Esophagus muscularis mucosa (tissue), 4 donors: ENCODE measurements around the gene SCAMP2. TPM values are rescaled to one million over a fixed set of nuclear protein-coding genes. Genes with fewer than 3 reads are reported as not detected.

Source experiments
- DNase-seq: peaks from one replicate; pipeline ENCODE4 v3.0.0-alpha.2; 2017; ENCODE audit errors: extremely low spot score
- H3K27ac ChIP-seq, 4 donors: fragments of 200-600 bp; sonication (generic); replicated peaks in 1 of 4; 1 replicate in 3 of 4; 2 replicates in 1 of 4; pipeline ENCODE4 v1.5.1; 2016 to 2019; ENCODE audit warnings: mild to moderate bottlenecking in 1 of 4
- H3K27me3 ChIP-seq, 4 donors: fragments of 200-600 bp; sonication (generic); one replicate each; pipeline versions ENCODE4 v1.5.1 to v1.6.0; 2016 to 2019
- H3K36me3 ChIP-seq, 4 donors: fragments of 200-600 bp; sonication (generic); one replicate each; pipeline ENCODE4 v1.5.1; 2016 to 2019
- H3K4me1 ChIP-seq, 4 donors: fragments of 200-600 bp; sonication (generic); one replicate each; pipeline ENCODE4 v1.5.1; 2016 to 2019
- H3K4me3 ChIP-seq, 4 donors: fragments of 200-600 bp; sonication (generic); 1 replicate in 2 of 4; 2 replicates in 2 of 4; pipeline ENCODE4 v1.5.1; 2016 to 2019; ENCODE audit warnings: mild to moderate bottlenecking in 4 of 4, moderate library complexity in 1 of 4
- H3K9me3 ChIP-seq, 4 donors: fragments of 200-600 bp; sonication (generic); 1 replicate in 3 of 4; 2 replicates in 1 of 4; pipeline ENCODE4 v1.5.1; 2016 to 2019
- EP300 ChIP-seq: sonication (generic); formaldehyde crosslinking; IDR thresholded peaks from one replicate; pipeline ENCODE4 v1.6.1; 2017; ENCODE audit warnings: antibody characterized with exemption
- POLR2A ChIP-seq: fragments of 450-650 bp; IDR thresholded peaks from one replicate; pipeline ENCODE4 v1.6.1; 2017; ENCODE audit warnings: antibody characterized with exemption, moderate library complexity, mild to moderate bottlenecking, low read depth
- POLR2AphosphoS5 ChIP-seq, 2 donors: sonication (generic); formaldehyde crosslinking; IDR thresholded peaks; one replicate each; pipeline ENCODE4 v1.6.1; 2017; ENCODE audit warnings: antibody characterized with exemption in 2 of 2
- WGBS: methylation state at CpG from one replicate; pipeline ENCODE4 v1.1.5; 2018; 5-methylcytosine and 5-hydroxymethylcytosine counted together
- intact Hi-C: fragments of 100-400 bp; cut with DNase I; formaldehyde crosslinking; loops from one replicate; pipeline ENCODE4 v1.15.1; 2023
- total RNA-seq, 4 donors: library from RNA; depleted of rRNA; stranded (reverse); fragments of >200 nt; gene quantifications; one replicate each; pipeline versions ENCODE4 v1.1.0 to v1.2.1, GENCODE V29; 2016
- TF ChIP-seq, protein P1 (sequence below), 3 experiments: fragments of 200-600 bp in 2 of 3; fragments of 450-650 bp in 1 of 3; sonication (generic) in 2 of 3; IDR thresholded peaks; one replicate each; pipeline ENCODE4 v1.5.1; 2017 to 2019; ENCODE audit warnings: antibody characterized with exemption in 3 of 3, mild to moderate bottlenecking in 2 of 3, moderate library complexity in 1 of 3

Gene SCAMP2
- total RNA-seq, 4 donors from 2014 or later: 57.3 to 125 (median 94.9) TPM

DNA sequence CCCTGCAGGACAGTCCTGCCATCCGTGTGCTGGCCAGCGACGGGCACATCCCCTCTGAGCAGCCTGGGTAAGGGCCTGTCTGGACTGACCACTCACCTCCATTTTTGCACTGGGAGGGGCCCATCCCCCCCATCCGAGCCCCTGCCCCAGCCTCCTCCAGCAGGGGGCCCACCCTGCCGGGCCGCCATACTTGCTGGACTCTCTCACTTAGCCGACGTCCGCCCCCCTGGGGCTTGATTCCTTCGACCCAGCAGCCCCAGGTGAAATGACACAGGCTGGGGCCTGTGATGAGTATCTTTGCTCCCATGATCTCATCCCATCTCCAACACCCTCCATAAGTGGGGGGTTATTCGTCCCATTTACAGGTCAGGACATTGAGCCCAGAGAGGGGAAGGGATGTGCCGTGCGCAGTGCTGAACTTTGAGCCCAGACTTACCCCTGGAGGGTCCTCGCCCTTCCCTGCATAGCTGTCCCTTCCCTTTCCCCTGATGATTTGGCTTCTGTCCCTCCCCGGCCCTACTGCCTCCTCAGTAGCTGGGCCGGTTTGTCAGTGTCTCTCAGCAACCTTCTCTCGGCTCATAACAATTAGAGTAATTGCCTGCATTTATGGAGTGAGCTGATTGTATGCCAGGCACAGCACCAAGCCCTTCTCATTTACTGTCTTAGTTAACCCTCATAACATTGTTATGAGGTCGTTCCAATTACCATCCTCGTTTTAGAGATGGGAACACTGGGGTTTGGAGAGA lies 56.4 kb downstream of the SCAMP2 start:
- 54% methylated on average over 12 of the region's 19 CpGs for WGBS
- Histone ChIP-seq H3K27ac (peak overlapping the region; percentile 44 to 64 (median 58)), H3K4me3 (no peak overlapping the region)

DNA sequence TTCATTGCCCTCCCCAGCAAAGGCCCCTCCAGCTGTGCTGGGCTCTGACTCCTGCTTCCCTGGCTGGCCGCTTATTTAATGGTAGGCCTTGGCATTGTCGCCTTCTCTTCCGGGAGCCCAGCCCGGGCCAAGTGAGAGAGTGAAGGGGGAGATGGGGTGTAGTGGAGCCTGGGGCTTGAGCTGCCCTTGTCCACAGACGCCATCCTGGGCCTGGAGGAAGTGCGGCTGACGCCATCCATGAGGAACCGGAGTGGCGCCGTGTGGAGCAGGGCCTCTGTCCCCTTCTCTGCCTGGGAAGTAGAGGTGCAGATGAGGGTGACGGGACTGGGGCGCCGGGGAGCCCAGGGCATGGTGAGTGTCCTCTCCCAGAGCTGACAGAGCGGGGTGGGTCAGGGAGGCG lies 57.2 kb downstream of the SCAMP2 start:
- WGBS: 90% methylated on average over 5 of the region's 15 CpGs
- Histone ChIP-seq H3K4me3 (no peak overlapping the region), H3K36me3 (no peaks in the 10 kb centered on the region), H3K27ac (peak overlapping the region in 3 of 4 donors; percentile 56 to 64 (median 59)), H3K27me3 (no peaks in the 10 kb centered on the region), H3K4me1 (peaks cover 15 to 50% (median 43%) of the 10 kb centered on the region in 4 donors), H3K9me3 (no peaks in the 10 kb centered on the region)
- DNase-seq: no peak
- intact Hi-C loops: no loop called here
- TF ChIP-seq POLR2A: no peak
- TF ChIP-seq POLR2AphosphoS5 (IDR thresholded peaks at IDR 0.05): no peak
- TF ChIP-seq, protein P1, sequence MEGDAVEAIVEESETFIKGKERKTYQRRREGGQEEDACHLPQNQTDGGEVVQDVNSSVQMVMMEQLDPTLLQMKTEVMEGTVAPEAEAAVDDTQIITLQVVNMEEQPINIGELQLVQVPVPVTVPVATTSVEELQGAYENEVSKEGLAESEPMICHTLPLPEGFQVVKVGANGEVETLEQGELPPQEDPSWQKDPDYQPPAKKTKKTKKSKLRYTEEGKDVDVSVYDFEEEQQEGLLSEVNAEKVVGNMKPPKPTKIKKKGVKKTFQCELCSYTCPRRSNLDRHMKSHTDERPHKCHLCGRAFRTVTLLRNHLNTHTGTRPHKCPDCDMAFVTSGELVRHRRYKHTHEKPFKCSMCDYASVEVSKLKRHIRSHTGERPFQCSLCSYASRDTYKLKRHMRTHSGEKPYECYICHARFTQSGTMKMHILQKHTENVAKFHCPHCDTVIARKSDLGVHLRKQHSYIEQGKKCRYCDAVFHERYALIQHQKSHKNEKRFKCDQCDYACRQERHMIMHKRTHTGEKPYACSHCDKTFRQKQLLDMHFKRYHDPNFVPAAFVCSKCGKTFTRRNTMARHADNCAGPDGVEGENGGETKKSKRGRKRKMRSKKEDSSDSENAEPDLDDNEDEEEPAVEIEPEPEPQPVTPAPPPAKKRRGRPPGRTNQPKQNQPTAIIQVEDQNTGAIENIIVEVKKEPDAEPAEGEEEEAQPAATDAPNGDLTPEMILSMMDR (IDR thresholded peaks at IDR 0.05): no peak
- TF ChIP-seq EP300: no peak

More for the DNA sequence above, 56.4 kb downstream of the SCAMP2 start:
- Histone ChIP-seq H3K27me3 (no peaks in the 10 kb centered on the region), H3K4me1 (peaks cover 15 to 50% (median 43%) of the 10 kb centered on the region in 4 donors), H3K36me3 (no peaks in the 10 kb centered on the region), H3K9me3 (no peaks in the 10 kb centered on the region)
- intact Hi-C loops: no loop called here
- no peak for DNase-seq
- no peak for TF ChIP-seq POLR2A

DNA sequence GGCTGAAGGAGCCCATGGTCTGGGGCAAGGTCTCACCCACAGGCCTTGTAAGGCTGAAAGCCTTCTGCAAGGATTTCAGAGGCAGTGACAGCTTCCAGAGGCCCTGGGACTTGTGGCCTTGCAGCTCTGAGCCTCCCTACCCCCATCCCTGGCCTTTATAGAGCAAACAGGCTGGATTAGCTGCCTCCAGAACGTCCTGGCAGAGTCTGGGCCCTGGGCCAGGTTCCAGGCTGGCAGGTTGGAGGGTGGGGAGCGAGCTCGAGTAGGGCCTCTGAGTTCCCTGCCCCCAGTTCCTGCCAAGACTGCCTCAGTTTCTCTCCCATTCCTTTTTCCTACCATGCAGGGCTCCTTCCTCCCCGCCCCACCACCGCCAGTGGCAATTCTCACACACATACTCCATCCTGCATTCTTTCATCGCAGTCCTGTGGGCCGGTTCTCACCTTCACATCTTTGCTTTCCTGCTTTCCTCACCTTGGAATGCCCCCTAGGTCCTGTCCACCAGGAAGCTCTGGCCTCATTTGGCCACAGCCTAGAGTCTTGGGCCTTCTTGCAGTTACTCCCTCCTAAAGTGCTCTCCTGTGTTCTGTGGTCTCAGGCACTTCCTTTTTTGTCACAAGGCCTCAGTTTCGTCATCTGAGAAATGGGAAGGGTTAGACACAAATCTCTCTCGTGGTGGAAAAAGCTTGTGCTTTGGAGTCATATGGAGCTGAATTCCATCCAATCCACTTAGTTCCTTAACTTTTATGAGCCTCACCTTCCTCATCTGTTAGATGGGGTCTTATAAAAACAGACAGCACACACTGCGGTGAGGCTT lies 57.8 kb downstream of the SCAMP2 start:
- intact Hi-C loops: no loop called here
- Histone ChIP-seq H3K9me3 (no peaks in the 10 kb centered on the region), H3K27ac (peak overlapping the region in 2 of 4 donors; percentile 14 to 59)

DNA sequence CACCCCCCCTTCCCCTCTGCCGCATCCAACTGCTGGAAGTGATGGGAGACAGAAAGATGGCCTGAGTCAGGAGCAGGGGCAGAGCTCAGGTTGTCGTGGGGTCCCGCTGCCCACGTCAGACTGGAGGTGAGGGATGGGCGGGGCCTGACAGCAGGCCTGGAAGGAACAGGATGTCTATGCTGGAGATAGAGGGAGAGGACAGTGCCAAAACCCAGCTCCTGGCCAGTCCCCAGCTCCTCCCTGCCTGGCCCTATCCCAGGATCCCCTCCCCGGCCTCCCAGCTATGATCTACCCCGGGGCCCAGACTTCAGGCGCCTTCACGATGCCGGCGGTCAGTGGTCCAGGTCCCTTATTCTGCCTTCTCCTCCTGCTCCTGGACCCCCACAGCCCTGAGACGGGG lies 60.6 kb downstream of the SCAMP2 start, which contains the start of gene LMAN1L:
TSS of gene LMAN1L (plus strand) at position 303 of the 400 bp plus-strand sequence. CDS start at position 323, 20 bp downstream.
- no peaks in the 10 kb centered on the region for H3K9me3 ChIP-seq
- peaks cover 10 to 36% (median 34%) of the 10 kb centered on the region in 4 donors for H3K4me1 ChIP-seq
- peaks cover 0 to 15% (median 0%) of the 10 kb centered on the region in 4 donors for H3K27me3 ChIP-seq
- no peak within 1 kb of the TSS for H3K27ac ChIP-seq
- H3K4me3 ChIP-seq: no peak within 1 kb of the TSS
- no peak for DNase-seq
- H3K36me3 ChIP-seq: no peaks in the 10 kb centered on the region
- WGBS: 74% methylated on average over 11 of the region's 12 CpGs
- TF ChIP-seq, protein P1 (IDR thresholded peaks at IDR 0.05): no peak
- TF ChIP-seq EP300: no peak
- no peak for TF ChIP-seq POLR2A
- TF ChIP-seq POLR2AphosphoS5 (IDR thresholded peaks at IDR 0.05): no peak
- intact Hi-C loops: no loop called here

More for the DNA sequence above, 57.8 kb downstream of the SCAMP2 start:
- 78% methylated on average over 10 of the region's 10 CpGs for WGBS
- DNase-seq: no peak
- H3K36me3 ChIP-seq: no peaks in the 10 kb centered on the region
- peaks cover 15 to 50% (median 43%) of the 10 kb centered on the region in 4 donors for H3K4me1 ChIP-seq
- H3K27me3 ChIP-seq: no peaks in the 10 kb centered on the region
- H3K4me3 ChIP-seq: no peak overlapping the region
- TF ChIP-seq POLR2A (no peak), POLR2AphosphoS5 (IDR thresholded peaks at IDR 0.05) (peak in 1 of 2 donors; percentile 26)

DNA sequence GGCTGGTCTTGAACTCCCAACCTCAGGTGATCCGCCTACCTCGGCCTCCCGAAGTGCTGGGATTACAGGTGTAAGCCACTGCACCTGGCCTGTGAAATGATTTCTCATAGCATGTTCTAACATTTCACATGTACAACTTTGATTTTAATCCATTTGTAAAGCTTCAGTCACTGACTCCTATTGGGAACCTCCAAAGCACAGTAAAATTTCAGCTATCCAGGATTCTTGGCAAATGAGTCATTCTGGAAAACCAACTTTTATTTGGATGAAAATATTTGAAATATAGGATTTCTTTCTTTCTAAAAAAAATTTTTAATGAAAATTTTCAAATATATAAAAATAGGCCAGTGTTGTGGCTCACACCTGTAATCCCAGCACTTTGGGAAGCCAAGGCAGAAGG lies 63.2 kb downstream of the SCAMP2 start:
- Histone ChIP-seq H3K9me3 (no peaks in the 10 kb centered on the region), H3K4me3 (no peak overlapping the region), H3K27ac (no peak overlapping the region), H3K27me3 (peaks cover 0 to 15% (median 0%) of the 10 kb centered on the region in 4 donors), H3K36me3 (no peaks in the 10 kb centered on the region), H3K4me1 (peaks cover 1 to 11% (median 10%) of the 10 kb centered on the region in 4 donors)
- no peak for DNase-seq
- TF ChIP-seq, protein P1 (IDR thresholded peaks at IDR 0.05): no peak
- TF ChIP-seq POLR2A (no peak), POLR2AphosphoS5 (IDR thresholded peaks at IDR 0.05) (no peak), EP300 (no peak)
- 77% methylated on average over 3 of the region's 3 CpGs for WGBS
- intact Hi-C loops: loop anchor here (5.0 kb wide), 1 partner anchor 38 kb away; no protein-coding TSS in a partner anchor
